Measurements from ENCODE around the gene SRRM3. TPM values are rescaled to one million over a fixed set of nuclear protein-coding genes. Genes with fewer than 3 reads are reported as not detected.
"Not testable (repeated sequence)": the region's sequence is repeated elsewhere in the genome, so short reads cannot be mapped to it uniquely, and the experiment has no call there.

Gene SRRM3
- total RNA-seq, 1 donor from 2014 or later: 3.0 TPM

GRCh38 chr7:76314740-76315139 is 113.0 kb downstream of the SRRM3 start:
- not testable (repeated sequence) for DNase-seq (ENCODE audit: low read depth in 2 of 2)

GRCh38 chr7:76315364-76315763 is 113.7 kb downstream of the SRRM3 start:
- peak; percentile 17 to 63 for DNase-seq (ENCODE audit: low read depth in 2 of 2)

GRCh38 chr7:76316984-76317781 is 115.5 kb downstream of the SRRM3 start:
- DNase-seq (ENCODE audit: low read depth in 2 of 2): no peak

- peak; percentile 96 for DNase-seq (ENCODE audit: low read depth in 2 of 2)
Measured at GRCh38 chr7:76317782-76318487, 116.2 kb downstream of the SRRM3 start.

- DNase-seq (ENCODE audit: low read depth in 2 of 2): peak; percentile 73 to 81
Measured at GRCh38 chr7:76318488-76319353, 117.0 kb downstream of the SRRM3 start.

- DNase-seq (ENCODE audit: low read depth in 2 of 2): no peak
Measured at GRCh38 chr7:76325092-76325491, 123.4 kb downstream of the SRRM3 start.

- DNase-seq (ENCODE audit: low read depth in 2 of 2): no peak
Measured at GRCh38 chr7:76325811-76326210, 124.1 kb downstream of the SRRM3 start.

- DNase-seq (ENCODE audit: low read depth in 2 of 2): peak in 1 of 2 donors; percentile 74
Measured at GRCh38 chr7:76326646-76327233, 125.0 kb downstream of the SRRM3 start.

GRCh38 chr7:76327610-76328009 is 125.9 kb downstream of the SRRM3 start:
- DNase-seq (ENCODE audit: low read depth in 2 of 2): peak; percentile 39 to 41

- no peak for DNase-seq (ENCODE audit: low read depth in 2 of 2)
Measured at GRCh38 chr7:76328389-76328788, 126.7 kb downstream of the SRRM3 start.

- DNase-seq (ENCODE audit: low read depth in 2 of 2): no peak
Measured at GRCh38 chr7:76329479-76329878, 127.8 kb downstream of the SRRM3 start.

GRCh38 chr7:76330261-76330660 is 128.6 kb downstream of the SRRM3 start:
- DNase-seq (ENCODE audit: low read depth in 2 of 2): no peak

GRCh38 chr7:76330673-76331072 is 129.0 kb downstream of the SRRM3 start:
- DNase-seq (ENCODE audit: low read depth in 2 of 2): no peak

GRCh38 chr7:76332078-76332477 is 130.4 kb downstream of the SRRM3 start:
- DNase-seq (ENCODE audit: low read depth in 2 of 2): no peak

GRCh38 chr7:76333511-76334101 is 131.9 kb downstream of the SRRM3 start:
- no peak for DNase-seq (ENCODE audit: low read depth in 2 of 2)

GRCh38 chr7:76334320-76334967 is 132.7 kb downstream of the SRRM3 start:
- no peak for DNase-seq (ENCODE audit: low read depth in 2 of 2)

- not testable (repeated sequence) for DNase-seq (ENCODE audit: low read depth in 2 of 2)
Measured at GRCh38 chr7:76335417-76335816, 133.7 kb downstream of the SRRM3 start.

- no peak for DNase-seq (ENCODE audit: low read depth in 2 of 2)
Measured at GRCh38 chr7:76336094-76336493, 134.4 kb downstream of the SRRM3 start.
